Heart right ventricle (tissue), 16 donors: ENCODE data around the gene BBIP1. TPM values are rescaled to one million over a fixed set of nuclear protein-coding genes. Genes with fewer than 3 reads are reported as not detected.

ENCODE experiments used
- ATAC-seq, 8 donors: fragments of 200-7000 bp; cut with Tn5 transposase; one replicate each; pipeline ENCODE4 v1.9.1; 2020; ENCODE audit warnings: mild to moderate bottlenecking in 8 of 8, moderate library complexity in 8 of 8, moderate number of reproducible peaks in 1 of 8
- DNase-seq, 2 donors: peaks; one replicate each; pipeline ENCODE4 v3.0.0-alpha.2; 2020
- H3K27ac ChIP-seq, 10 donors: fragments of 200-600 bp; sonication (generic) in 2 of 10; one replicate each; pipeline versions ENCODE4 v1.5.0 to v1.8.0; 2020 to 2022; ENCODE audit warnings: mild to moderate bottlenecking in 3 of 10
- H3K27me3 ChIP-seq, 7 donors: fragments of 200-600 bp; one replicate each; pipeline ENCODE4 v1.8.0; 2021 to 2022; ENCODE audit warnings: mild to moderate bottlenecking in 2 of 7
- H3K36me3 ChIP-seq, 9 donors: fragments of 200-600 bp; sonication (generic) in 1 of 9; one replicate each; pipeline versions ENCODE4 v1.5.0 to v1.8.0; 2020 to 2022; ENCODE audit warnings: mild to moderate bottlenecking in 2 of 9
- H3K4me1 ChIP-seq, 9 donors: fragments of 200-600 bp; sonication (generic) in 1 of 9; one replicate each; pipeline versions ENCODE4 v1.5.0 to v1.8.0; 2020 to 2022; ENCODE audit warnings: mild to moderate bottlenecking in 4 of 9
- H3K4me3 ChIP-seq, 10 donors: fragments of 200-600 bp; sonication (generic) in 2 of 10; one replicate each; pipeline versions ENCODE4 v1.5.0 to v1.8.0; 2020 to 2022; ENCODE audit warnings: mild to moderate bottlenecking in 7 of 10, moderate library complexity in 2 of 10
- H3K9me3 ChIP-seq, 11 donors: fragments of 200-600 bp in 10 of 11; sonication (generic) in 2 of 11; one replicate each; pipeline versions ENCODE4 v1.5.0 to v1.8.0; 2013 to 2022; ENCODE audit warnings: mild to moderate bottlenecking in 2 of 11, control low read depth in 1 of 11, moderate library complexity in 1 of 11
- WGBS, 2 donors: extraction: QIAGEN DNeasy Blood & Tissue Kit; methylation state at CpG; one replicate each; pipeline ENCODE4 v1.1.7; 2013; ENCODE audit warnings: inconsistent platforms in 1 of 2; 5-methylcytosine and 5-hydroxymethylcytosine counted together
- intact Hi-C, 10 donors: fragments of 100-400 bp; cut with DNase I; formaldehyde crosslinking; loops; one replicate each; pipeline versions ENCODE4 v1.11.1 to v1.14.2; 2022
- polyA plus RNA-seq, 2 donors: library from polyadenylated mRNA; stranded (reverse); fragments of 200-250 nt; gene quantifications; one replicate each; pipeline ENCODE4 v1.2.3, GENCODE V29; 2013
- total RNA-seq, 10 donors: library from RNA; stranded (reverse); fragmentation: NEBNext Ultra II Directional in 3 of 10; extraction: Animal tissue kit (Norgen Biotek cat#: 25700) in 3 of 10; gene quantifications; one replicate each; pipeline versions ENCODE4 v1.2.1 to v1.2.4, GENCODE V29; 2021 to 2023
- TF ChIP-seq, protein P1 (sequence below), 9 donors: fragments of 200-600 bp; sonication (generic) in 2 of 9; IDR thresholded peaks; one replicate each; pipeline versions ENCODE4 v1.5.0 to v1.8.0; 2021 to 2022; ENCODE audit warnings: antibody characterized with exemption in 9 of 9, mild to moderate bottlenecking in 5 of 9, moderate library complexity in 1 of 9
- donor health status: Arrhythmogenic right ventricular cardiomyopathy.
- donor health status: ischemic (EF 13 %, LVEDD 7.1; RV severe dilation, severe dysfunction).
- donor health status: healthy with polysubstance abuse.
- donor health status: DM: no; HTN: yes; CAD: no.
- donor health status: DM: no; HTN: no; CAD: no.
- donor health status: ischemic (EF 25% LVEDD 6.9; RV normal size, moderate dysfunction).
- donor health status: ischemic (EF 25% LVEDD 5.7; RV mildly dilated, moderate dysfunction).
- donor health status: healthy.
- donor health status: DM: yes; HTN: yes; CAD: no.
- donor health status: Ischemic cardiomyopathy.
- donor health status: ischemic (EF 35%, LVEDD 5.7; RV mildly dilated, moderate dysfunction).
- donor health status: nonischemic (EF 11% LVEDD 7.7; RV severe dilation, severe dysfunction).
- donor health status: DM: yes; HTN: yes; CAD: no.
- donor health status: PGD.
- donor health status: ischemic (EF 29% LVEDD 5.4; RV normal size, mild dysfunction).
- donor health status: nonischemic (EF 23%, LVEDD 6.1; RV moderate dilation, normal function).

BBIP1 gene
- total and polyA plus RNA-seq, 12 donors: 16.6 to 32.0 (median 24.6) TPM

DNA sequence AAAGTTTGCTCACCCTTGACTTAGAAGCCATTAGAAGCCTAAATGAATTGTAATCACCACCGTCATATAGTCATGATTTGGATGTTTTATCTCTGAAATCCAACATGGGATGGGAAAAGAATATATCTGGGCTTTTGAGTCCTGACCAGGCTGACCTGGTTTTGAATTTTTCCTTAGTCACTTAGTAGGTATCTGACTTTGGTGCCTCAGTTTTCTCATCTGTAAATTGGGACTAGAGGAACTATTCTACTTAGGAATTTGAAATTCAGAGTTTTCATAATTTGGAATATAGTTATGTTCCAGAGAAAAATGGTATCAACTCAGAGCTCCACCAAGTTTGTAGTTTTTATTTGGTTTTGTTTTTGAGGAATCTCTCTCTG lies 41.3 kb upstream of the BBIP1 start:
- DNase-seq: no peak
- Histone ChIP-seq H3K27ac (peak overlapping the region in 2 of 10 donors; percentile 12 to 38), H3K4me1 (peaks cover 0 to 66% (median 48%) of the 10 kb centered on the region in 9 donors), H3K36me3 (peaks cover 0 to 12% (median 0%) of the 10 kb centered on the region in 9 donors), H3K4me3 (no peak overlapping the region), H3K9me3 (no peaks in the 10 kb centered on the region), H3K27me3 (no peaks in the 10 kb centered on the region)
- no peak for ATAC-seq
- WGBS, 2 donors: 57 to 99% methylated on average over 1 of the region's 1 CpG
- intact Hi-C loops: no loop called here
- TF ChIP-seq, protein P1, sequence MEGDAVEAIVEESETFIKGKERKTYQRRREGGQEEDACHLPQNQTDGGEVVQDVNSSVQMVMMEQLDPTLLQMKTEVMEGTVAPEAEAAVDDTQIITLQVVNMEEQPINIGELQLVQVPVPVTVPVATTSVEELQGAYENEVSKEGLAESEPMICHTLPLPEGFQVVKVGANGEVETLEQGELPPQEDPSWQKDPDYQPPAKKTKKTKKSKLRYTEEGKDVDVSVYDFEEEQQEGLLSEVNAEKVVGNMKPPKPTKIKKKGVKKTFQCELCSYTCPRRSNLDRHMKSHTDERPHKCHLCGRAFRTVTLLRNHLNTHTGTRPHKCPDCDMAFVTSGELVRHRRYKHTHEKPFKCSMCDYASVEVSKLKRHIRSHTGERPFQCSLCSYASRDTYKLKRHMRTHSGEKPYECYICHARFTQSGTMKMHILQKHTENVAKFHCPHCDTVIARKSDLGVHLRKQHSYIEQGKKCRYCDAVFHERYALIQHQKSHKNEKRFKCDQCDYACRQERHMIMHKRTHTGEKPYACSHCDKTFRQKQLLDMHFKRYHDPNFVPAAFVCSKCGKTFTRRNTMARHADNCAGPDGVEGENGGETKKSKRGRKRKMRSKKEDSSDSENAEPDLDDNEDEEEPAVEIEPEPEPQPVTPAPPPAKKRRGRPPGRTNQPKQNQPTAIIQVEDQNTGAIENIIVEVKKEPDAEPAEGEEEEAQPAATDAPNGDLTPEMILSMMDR (IDR thresholded peaks at IDR 0.05): no peak

DNA sequence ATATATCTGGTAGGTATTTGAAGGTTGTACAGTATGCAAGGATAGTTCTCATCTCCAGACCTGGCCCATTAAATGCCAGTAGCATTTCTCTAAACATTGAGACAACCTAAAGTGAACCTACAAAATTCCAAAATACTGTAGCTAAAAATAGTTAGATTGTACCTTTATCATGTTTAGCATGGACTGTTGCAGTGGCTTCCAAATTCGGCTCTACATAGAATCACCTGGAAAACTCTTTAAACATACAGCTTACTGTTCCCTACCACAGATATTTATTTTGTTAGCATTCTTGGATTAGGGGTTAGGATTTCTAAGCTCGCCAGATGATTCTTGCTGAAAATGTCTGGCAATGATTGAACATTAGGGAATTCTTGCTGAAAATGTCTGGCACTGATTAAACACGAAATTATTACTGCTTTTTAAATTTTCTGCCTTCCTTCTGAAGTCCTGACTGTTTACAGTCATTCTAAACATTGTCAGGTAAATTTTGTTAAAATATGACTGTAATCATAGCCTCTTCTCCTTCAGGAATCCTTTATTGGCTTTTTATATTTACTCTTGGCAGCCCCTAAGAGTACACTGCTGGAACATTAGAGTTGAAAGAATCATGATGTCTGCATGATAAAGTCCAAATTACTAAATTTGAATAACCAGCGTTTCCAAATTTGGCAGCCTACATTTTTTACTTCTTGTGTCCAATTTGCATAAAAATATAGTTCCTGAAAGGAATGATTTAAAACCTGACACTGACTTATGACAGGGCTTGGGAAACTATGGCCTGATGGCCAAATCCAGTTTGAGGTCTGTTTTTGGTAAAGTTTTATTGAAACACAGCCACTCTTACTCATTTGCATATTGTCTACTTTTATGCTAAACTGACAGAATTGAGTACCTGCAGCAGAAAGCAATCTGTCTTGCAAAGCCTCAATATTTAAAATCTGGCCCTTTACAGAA lies 40.7 kb upstream of the BBIP1 start:
- peaks cover 0 to 64% (median 46%) of the 10 kb centered on the region in 9 donors for H3K4me1 ChIP-seq

DNA sequence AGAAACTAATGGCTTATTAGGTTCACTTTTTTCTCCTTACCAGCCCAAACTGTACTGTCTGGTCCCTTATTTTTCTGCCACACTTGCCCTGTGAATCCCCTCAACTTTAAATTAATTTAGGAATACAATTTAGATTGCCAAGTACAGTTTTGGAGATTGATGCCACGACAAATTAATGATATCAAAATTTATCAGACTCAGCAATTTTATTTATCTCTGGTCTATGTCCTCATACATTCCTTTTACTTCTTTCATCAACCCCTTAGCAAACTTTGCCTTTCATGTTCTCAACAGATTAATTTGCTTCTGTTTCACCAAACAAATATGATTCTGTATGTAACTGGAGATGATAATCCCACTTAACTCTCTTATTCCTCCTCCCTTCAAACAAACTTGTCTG lies 38.6 kb upstream of the BBIP1 start:
- ATAC-seq: no peak
- no peaks in the 10 kb centered on the region for H3K27me3 ChIP-seq
- WGBS, 2 donors: 39 to 46% methylated on average over 1 of the region's 1 CpG

More for the DNA sequence above, 40.7 kb upstream of the BBIP1 start:
- H3K9me3 ChIP-seq: no peaks in the 10 kb centered on the region
- peak overlapping the region in 5 of 10 donors; percentile 6 to 38 (median 27) for H3K27ac ChIP-seq
- WGBS, 2 donors: 35 to 36% methylated on average over 4 of the region's 4 CpGs
- TF ChIP-seq, protein P1 (IDR thresholded peaks at IDR 0.05): no peak
- peaks cover 0 to 5% (median 0%) of the 10 kb centered on the region in 9 donors for H3K36me3 ChIP-seq
- H3K27me3 ChIP-seq: no peaks in the 10 kb centered on the region
- peak in 3 of 8 donors; percentile 34 to 71 (median 61) for ATAC-seq
- no peak overlapping the region for H3K4me3 ChIP-seq
- DNase-seq: no peak
- intact Hi-C loops: no loop called here

DNA sequence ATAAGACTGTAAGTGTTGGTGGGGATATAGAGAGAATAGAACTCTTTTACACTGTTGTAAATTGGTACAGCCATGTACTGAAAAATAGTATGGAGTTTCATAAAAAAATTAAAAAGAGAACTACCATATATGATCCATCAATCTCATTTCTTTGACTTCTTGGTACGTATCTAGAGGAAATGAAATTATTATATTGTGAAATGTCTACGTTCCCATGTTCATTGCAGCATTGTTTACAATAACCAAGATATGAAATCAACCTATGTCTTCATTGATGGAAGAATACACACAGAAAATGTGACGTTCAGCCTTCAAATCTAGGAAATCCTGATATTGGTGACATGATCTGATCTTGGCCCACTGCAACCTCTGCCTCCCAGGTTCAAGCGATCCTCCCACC lies 32.4 kb upstream of the BBIP1 start:
- H3K27me3 ChIP-seq: no peaks in the 10 kb centered on the region
- peaks cover 0 to 20% (median 0%) of the 10 kb centered on the region in 9 donors for H3K36me3 ChIP-seq
- no peaks in the 10 kb centered on the region for H3K9me3 ChIP-seq
- peaks cover 0 to 16% (median 0%) of the 10 kb centered on the region in 9 donors for H3K4me1 ChIP-seq
- 94 to 95% methylated on average over 4 of the region's 4 CpGs for WGBS, 2 donors
- no peak for ATAC-seq
- TF ChIP-seq, protein P1 (IDR thresholded peaks at IDR 0.05): no peak
- intact Hi-C loops: no loop called here
- no peak for DNase-seq
- no peak overlapping the region for H3K4me3 ChIP-seq
- H3K27ac ChIP-seq: no peak overlapping the region

More for the DNA sequence above, 38.6 kb upstream of the BBIP1 start:
- Histone ChIP-seq H3K36me3 (peaks cover 0 to 7% (median 0%) of the 10 kb centered on the region in 9 donors), H3K4me1 (peaks cover 0 to 43% (median 35%) of the 10 kb centered on the region in 9 donors), H3K4me3 (no peak overlapping the region), H3K27ac (no peak overlapping the region), H3K9me3 (no peaks in the 10 kb centered on the region)
- DNase-seq: no peak
- TF ChIP-seq, protein P1 (IDR thresholded peaks at IDR 0.05): no peak
- intact Hi-C loops: no loop called here
